Endothelial cell of umbilical vein (primary cell): ENCODE results near the gene ARHGAP20.

ENCODE experiments used
- CTCF ChIP-seq, 2 donors: IDR thresholded peaks; 1 replicate in 1 of 2; 2 replicates in 1 of 2; pipeline ENCODE4 v1.5.1; 2011; ENCODE audit warnings: low read length in 2 of 2, mild to moderate bottlenecking in 2 of 2, moderate library complexity in 2 of 2, control low read depth in 1 of 2, inconsistent platforms in 1 of 2, low read depth in 1 of 2; ENCODE audit not compliant: insufficient read depth in 1 of 2; ENCODE audit errors: extremely low read depth in 1 of 2
- EZH2 ChIP-seq: IDR thresholded peaks from 2 replicates; pipeline ENCODE4 v1.6.1; 2012; ENCODE audit warnings: borderline replicate concordance, low read depth, mild to moderate bottlenecking, moderate library complexity, low read length, inconsistent platforms; ENCODE audit not compliant: severe bottlenecking
- MYC ChIP-seq: IDR thresholded peaks from one replicate; pipeline ENCODE4 v1.6.1; 2011; ENCODE audit warnings: mild to moderate bottlenecking, low read depth, low read length
- POLR2A ChIP-seq: IDR thresholded peaks from 2 replicates; pipeline ENCODE4 v1.6.1; 2012; ENCODE audit warnings: low read depth, mild to moderate bottlenecking, control low read depth, low read length
- POLR2AphosphoS5 ChIP-seq: IDR thresholded peaks from 2 replicates; pipeline ENCODE4 v1.6.1; 2012; ENCODE audit warnings: low read depth, mild to moderate bottlenecking, control low read depth, low read length, moderate library complexity; ENCODE audit not compliant: insufficient read depth
- TF ChIP-seq, protein P1 (sequence below): IDR thresholded peaks from 2 replicates; pipeline ENCODE4 v1.6.1; 2011; ENCODE audit not compliant: insufficient read depth, insufficient read length

DNA sequence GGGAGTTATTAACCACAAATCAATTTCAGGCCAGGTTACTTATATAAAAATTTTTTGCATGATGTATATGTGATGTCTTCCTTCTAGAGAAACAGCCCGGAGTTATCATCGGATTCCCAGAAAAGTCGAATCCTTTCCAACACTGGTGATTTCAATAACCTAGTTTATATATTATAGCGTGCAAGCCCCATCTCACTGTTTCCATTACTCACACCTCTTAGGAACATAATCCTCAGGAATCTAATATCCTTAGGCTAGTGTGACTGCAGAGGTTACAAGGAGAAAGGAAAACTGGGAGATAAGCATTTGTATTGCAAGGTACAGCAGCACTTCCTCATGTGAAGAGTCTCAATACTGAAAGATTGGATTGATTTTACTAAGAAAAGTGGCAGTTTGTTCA lies 20.3 kb downstream of the ARHGAP20 start:
- no peak for TF ChIP-seq POLR2AphosphoS5
- TF ChIP-seq, protein P1, sequence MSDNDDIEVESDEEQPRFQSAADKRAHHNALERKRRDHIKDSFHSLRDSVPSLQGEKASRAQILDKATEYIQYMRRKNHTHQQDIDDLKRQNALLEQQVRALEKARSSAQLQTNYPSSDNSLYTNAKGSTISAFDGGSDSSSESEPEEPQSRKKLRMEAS: no peak
- no peak for TF ChIP-seq CTCF (IDR thresholded peaks at IDR 0.05; ENCODE audit: extremely low read depth in 1 of 2, insufficient read depth in 1 of 2, low read depth in 1 of 2, low read length in 2 of 2)
- no peak for TF ChIP-seq EZH2
- no peak for TF ChIP-seq POLR2A
- TF ChIP-seq MYC: no peak
